Activated naive CD4-positive, alpha-beta T cell treated with anti-CD3 and anti-CD28 coated beads, Interleukin-2, amount 50 U/mL, for 24 hours (primary cell): ENCODE measurements around the gene SCAMP2.
A peak's percentile ranks its signal among the peaks of the same experiment; 100 is the strongest.

Experiments used
- H3K27ac Mint-ChIP-seq: one replicate; pipeline ENCODE4 v1.8.0; 2021; ENCODE audit warnings: mild to moderate bottlenecking, mixed read lengths
- H3K27me3 Mint-ChIP-seq: one replicate; pipeline ENCODE4 v1.8.0; 2021; ENCODE audit warnings: mixed read lengths
- H3K36me3 Mint-ChIP-seq: one replicate; pipeline ENCODE4 v1.8.0; 2021; ENCODE audit warnings: mixed read lengths
- H3K4me1 Mint-ChIP-seq: one replicate; pipeline ENCODE4 v1.8.0; 2021; ENCODE audit warnings: mixed read lengths
- H3K4me3 Mint-ChIP-seq: one replicate; pipeline ENCODE4 v1.8.0; 2021; ENCODE audit warnings: mild to moderate bottlenecking, mixed read lengths
- H3K9me3 Mint-ChIP-seq: one replicate; pipeline ENCODE4 v1.8.0; 2021; ENCODE audit warnings: mixed read lengths

The SCAMP2 gene

DNA sequence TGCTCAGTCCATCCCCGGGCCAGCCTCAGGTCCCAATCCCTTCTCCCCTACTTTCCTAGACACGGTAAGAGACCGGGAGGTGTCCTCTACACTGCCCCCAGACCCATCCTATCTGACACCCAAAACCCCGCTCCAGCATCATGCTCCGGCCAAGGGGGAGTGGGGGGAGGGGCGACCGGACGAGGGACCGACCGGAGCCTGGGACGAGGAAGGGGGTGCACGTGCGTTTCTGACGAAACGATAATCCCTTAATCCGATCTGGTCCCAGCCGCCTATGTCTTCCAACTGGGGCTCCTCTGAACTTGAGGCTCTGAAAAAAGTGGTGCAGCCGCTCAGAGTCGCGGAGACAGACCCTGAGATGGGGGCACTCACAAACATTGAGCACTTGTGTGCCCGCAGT lies 46.2 kb downstream of the SCAMP2 start:
- Mint-ChIP-seq H3K4me3 (no peak overlapping the region), H3K36me3 (no peaks in the 10 kb centered on the region), H3K27me3 (peaks cover 10% of the 10 kb centered on the region), H3K27ac (no peak overlapping the region), H3K4me1 (peaks cover 4% of the 10 kb centered on the region), H3K9me3 (no peaks in the 10 kb centered on the region)

DNA sequence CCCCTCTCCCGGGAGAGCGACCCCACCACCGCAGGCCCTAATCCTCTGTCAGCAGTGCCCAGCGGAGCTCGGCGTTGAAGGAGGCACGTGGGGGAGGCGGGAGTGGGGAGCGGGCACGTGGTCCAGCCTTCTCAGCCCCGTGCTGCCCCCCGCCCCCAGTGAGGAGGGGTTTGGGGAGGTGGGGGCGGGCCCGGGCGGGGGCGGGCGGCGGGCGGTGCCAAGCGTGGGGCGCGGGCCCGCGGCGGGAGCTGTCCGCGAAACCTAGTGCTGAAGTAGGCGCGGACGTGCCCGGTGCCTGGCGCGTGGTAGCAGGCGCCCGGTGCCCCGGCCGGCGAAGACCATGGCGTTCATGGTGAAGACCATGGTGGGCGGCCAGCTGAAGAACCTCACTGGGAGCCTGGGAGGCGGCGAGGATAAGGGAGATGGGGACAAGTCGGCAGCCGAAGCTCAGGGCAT lies 46.8 kb downstream of the SCAMP2 start, which contains the start of gene CPLX3:
Gene CPLX3, plus strand, starts transcription at position 264 of the 456 bp plus-strand sequence. Its CDS starts 77 bp downstream, at position 341.
- H3K27me3 Mint-ChIP-seq = peaks cover 10% of the 10 kb centered on the region
- no peaks in the 10 kb centered on the region for H3K9me3 Mint-ChIP-seq
- H3K4me1 Mint-ChIP-seq = peaks cover 4% of the 10 kb centered on the region
- no peak within 1 kb of the TSS for H3K27ac Mint-ChIP-seq
- H3K36me3 Mint-ChIP-seq = no peaks in the 10 kb centered on the region
- H3K4me3 Mint-ChIP-seq = no peak within 1 kb of the TSS

DNA sequence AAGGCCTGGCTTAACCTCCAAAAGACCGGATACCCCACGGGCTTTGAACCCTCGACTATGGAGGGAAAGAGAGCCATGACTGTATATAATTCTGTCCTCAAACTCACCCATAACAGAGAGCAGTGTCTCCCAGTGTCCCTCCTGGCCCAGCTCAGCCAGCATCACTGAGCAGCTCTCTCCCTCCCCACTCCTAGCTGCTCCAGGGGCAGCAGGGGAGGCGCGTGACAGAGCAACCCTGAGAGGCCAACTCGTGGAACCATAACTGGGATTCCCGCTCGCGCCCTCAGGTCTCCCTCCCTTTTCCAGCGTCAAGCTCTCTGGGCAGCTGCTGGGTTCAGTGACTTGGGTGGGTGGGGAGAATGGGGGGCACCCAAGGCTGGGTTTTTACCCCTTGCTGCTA lies 47.3 kb downstream of the SCAMP2 start:
- H3K4me3 Mint-ChIP-seq = no peak overlapping the region
- no peaks in the 10 kb centered on the region for H3K9me3 Mint-ChIP-seq
- no peaks in the 10 kb centered on the region for H3K36me3 Mint-ChIP-seq
- no peak overlapping the region for H3K27ac Mint-ChIP-seq
- peaks cover 10% of the 10 kb centered on the region for H3K27me3 Mint-ChIP-seq
- H3K4me1 Mint-ChIP-seq = peaks cover 4% of the 10 kb centered on the region

GRCh38 chr15:74824976-74825375 lies 48.2 kb downstream of the SCAMP2 start:
- no peaks in the 10 kb centered on the region for H3K36me3 Mint-ChIP-seq
- H3K4me3 Mint-ChIP-seq = no peak overlapping the region
- peaks cover 10% of the 10 kb centered on the region for H3K27me3 Mint-ChIP-seq
- no peaks in the 10 kb centered on the region for H3K9me3 Mint-ChIP-seq
- peaks cover 4% of the 10 kb centered on the region for H3K4me1 Mint-ChIP-seq
- H3K27ac Mint-ChIP-seq = no peak overlapping the region

GRCh38 chr15:74823324-74823723 lies 49.8 kb downstream of the SCAMP2 start:
- Mint-ChIP-seq H3K27me3 (peaks cover 7% of the 10 kb centered on the region), H3K4me3 (no peak overlapping the region), H3K4me1 (peaks cover 9% of the 10 kb centered on the region), H3K9me3 (no peaks in the 10 kb centered on the region), H3K36me3 (no peaks in the 10 kb centered on the region), H3K27ac (no peak overlapping the region)

GRCh38 chr15:74822233-74822632 lies 50.9 kb downstream of the SCAMP2 start:
- Mint-ChIP-seq H3K36me3 (no peaks in the 10 kb centered on the region), H3K27me3 (peaks cover 2% of the 10 kb centered on the region), H3K9me3 (no peaks in the 10 kb centered on the region), H3K4me1 (peaks cover 9% of the 10 kb centered on the region), H3K27ac (no peak overlapping the region), H3K4me3 (no peak overlapping the region)

DNA sequence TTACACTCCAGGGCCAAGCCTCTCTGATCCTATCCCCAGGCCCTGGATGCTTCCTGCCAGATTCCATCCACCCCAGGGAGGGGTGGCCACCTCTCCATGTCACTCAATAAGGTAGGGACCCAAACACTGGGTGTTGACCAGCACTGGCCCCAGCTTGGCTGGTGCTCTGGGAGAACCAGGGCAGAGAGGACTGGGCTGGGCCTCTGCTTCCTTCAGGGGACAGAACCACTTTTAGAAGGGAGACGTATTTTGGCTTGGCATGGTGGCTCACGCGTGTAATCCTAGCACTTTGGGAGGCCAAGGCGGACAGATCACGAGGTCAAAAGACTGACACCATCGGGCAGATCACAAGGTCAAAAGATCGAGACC lies 51.4 kb downstream of the SCAMP2 start:
- Mint-ChIP-seq H3K4me3 (no peak overlapping the region), H3K4me1 (peaks cover 5% of the 10 kb centered on the region), H3K36me3 (no peaks in the 10 kb centered on the region), H3K27ac (no peak overlapping the region), H3K9me3 (no peaks in the 10 kb centered on the region), H3K27me3 (peaks cover 2% of the 10 kb centered on the region)

DNA sequence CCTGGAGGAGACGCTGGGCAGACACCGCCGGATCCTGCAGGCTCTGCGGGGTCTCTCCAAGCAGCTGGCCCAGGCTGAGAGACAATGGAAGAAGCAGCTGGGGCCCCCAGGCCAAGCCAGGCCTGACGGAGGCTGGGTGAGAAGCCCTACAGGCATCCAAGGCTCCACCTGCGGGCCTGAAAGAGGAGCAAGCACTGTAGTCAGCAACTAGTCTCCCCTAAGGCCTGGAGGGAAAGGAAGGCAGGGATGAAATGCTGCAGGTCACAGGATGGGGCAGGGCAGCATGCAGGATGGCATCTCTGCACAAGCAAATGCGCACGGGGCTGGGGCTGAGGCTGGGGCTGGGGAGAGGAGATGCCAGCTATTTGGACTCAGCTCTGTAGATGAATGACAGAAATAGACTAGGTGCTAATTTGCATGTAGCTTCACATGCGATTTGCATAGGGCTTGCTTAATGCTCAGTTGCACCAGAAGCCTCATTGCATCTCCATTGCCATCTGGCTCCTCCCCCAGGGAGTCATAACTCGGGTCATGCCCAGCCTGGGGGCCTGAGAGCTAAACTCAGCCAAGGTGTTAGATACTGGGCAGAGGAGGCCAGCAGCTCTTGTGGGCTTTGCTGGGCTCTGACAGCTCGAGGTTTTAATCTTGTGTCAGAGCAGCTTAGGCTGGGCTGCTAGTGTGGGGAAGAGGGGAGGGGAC lies 51.9 kb downstream of the SCAMP2 start:
- peaks cover 2% of the 10 kb centered on the region for H3K27me3 Mint-ChIP-seq
- no peaks in the 10 kb centered on the region for H3K9me3 Mint-ChIP-seq
- H3K36me3 Mint-ChIP-seq = no peaks in the 10 kb centered on the region
- peaks cover 5% of the 10 kb centered on the region for H3K4me1 Mint-ChIP-seq
- H3K27ac Mint-ChIP-seq = no peak overlapping the region
- no peak overlapping the region for H3K4me3 Mint-ChIP-seq

DNA sequence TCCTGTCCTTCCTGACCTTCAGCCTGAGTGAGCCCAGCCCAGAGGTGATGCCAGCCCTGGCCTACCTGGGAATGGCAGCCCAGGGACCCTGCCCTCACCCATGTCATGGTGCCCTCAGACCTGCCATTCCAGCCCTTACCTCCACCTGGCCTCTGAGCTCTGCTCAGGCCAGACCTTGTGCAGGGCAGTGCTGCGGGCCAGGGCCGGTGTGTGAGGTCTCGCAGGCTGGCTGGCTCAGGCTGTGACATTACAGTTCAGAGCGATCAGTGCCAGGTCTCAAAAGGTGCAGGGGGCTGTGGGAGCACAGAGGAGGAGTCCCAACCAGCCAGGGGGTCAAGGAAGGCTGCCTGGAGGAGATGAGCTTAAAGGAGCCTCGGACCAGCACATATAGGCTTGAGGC lies 53.1 kb downstream of the SCAMP2 start:
- Mint-ChIP-seq H3K27ac (no peak overlapping the region), H3K9me3 (no peaks in the 10 kb centered on the region), H3K36me3 (no peaks in the 10 kb centered on the region), H3K27me3 (no peaks in the 10 kb centered on the region), H3K4me1 (peaks cover 5% of the 10 kb centered on the region), H3K4me3 (no peak overlapping the region)

GRCh38 chr15:74817370-74817737 lies 55.8 kb downstream of the SCAMP2 start:
- H3K36me3 Mint-ChIP-seq = no peaks in the 10 kb centered on the region
- H3K27me3 Mint-ChIP-seq = no peaks in the 10 kb centered on the region
- H3K27ac Mint-ChIP-seq = no peak overlapping the region
- H3K4me3 Mint-ChIP-seq = no peak overlapping the region
- H3K9me3 Mint-ChIP-seq = no peaks in the 10 kb centered on the region
- peaks cover 5% of the 10 kb centered on the region for H3K4me1 Mint-ChIP-seq

- H3K4me1 Mint-ChIP-seq = peaks cover 5% of the 10 kb centered on the region
- H3K9me3 Mint-ChIP-seq = no peaks in the 10 kb centered on the region
- H3K27me3 Mint-ChIP-seq = no peaks in the 10 kb centered on the region
- no peak overlapping the region for H3K4me3 Mint-ChIP-seq
- no peak overlapping the region for H3K27ac Mint-ChIP-seq
- no peaks in the 10 kb centered on the region for H3K36me3 Mint-ChIP-seq
Measured at GRCh38 chr15:74816624-74817369, 56.4 kb downstream of the SCAMP2 start.

DNA sequence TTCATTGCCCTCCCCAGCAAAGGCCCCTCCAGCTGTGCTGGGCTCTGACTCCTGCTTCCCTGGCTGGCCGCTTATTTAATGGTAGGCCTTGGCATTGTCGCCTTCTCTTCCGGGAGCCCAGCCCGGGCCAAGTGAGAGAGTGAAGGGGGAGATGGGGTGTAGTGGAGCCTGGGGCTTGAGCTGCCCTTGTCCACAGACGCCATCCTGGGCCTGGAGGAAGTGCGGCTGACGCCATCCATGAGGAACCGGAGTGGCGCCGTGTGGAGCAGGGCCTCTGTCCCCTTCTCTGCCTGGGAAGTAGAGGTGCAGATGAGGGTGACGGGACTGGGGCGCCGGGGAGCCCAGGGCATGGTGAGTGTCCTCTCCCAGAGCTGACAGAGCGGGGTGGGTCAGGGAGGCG lies 57.2 kb downstream of the SCAMP2 start:
- Mint-ChIP-seq H3K27me3 (no peaks in the 10 kb centered on the region), H3K9me3 (no peaks in the 10 kb centered on the region), H3K27ac (no peak overlapping the region), H3K36me3 (no peaks in the 10 kb centered on the region), H3K4me1 (peaks cover 5% of the 10 kb centered on the region), H3K4me3 (no peak overlapping the region)

- Mint-ChIP-seq H3K36me3 (no peaks in the 10 kb centered on the region), H3K4me1 (peaks cover 5% of the 10 kb centered on the region), H3K27ac (no peak overlapping the region), H3K27me3 (no peaks in the 10 kb centered on the region), H3K9me3 (no peaks in the 10 kb centered on the region), H3K4me3 (no peak overlapping the region)
Measured at GRCh38 chr15:74815121-74815934, 57.8 kb downstream of the SCAMP2 start.

- no peaks in the 10 kb centered on the region for H3K36me3 Mint-ChIP-seq
- no peaks in the 10 kb centered on the region for H3K9me3 Mint-ChIP-seq
- H3K27ac Mint-ChIP-seq = peak within 1 kb of the TSS; percentile 52
- H3K4me1 Mint-ChIP-seq = peaks cover 17% of the 10 kb centered on the region
- H3K27me3 Mint-ChIP-seq = no peaks in the 10 kb centered on the region
- no peak within 1 kb of the TSS for H3K4me3 Mint-ChIP-seq
Measured at GRCh38 chr15:74812533-74812932, 60.6 kb downstream of the SCAMP2 start, which contains the start of gene LMAN1L. Gene LMAN1L (plus strand): TSS chr15:74812835. CDS start chr15:74812855, 20 bp downstream.

GRCh38 chr15:74809956-74810355 lies 63.2 kb downstream of the SCAMP2 start:
- Mint-ChIP-seq H3K4me3 (no peak overlapping the region), H3K9me3 (no peaks in the 10 kb centered on the region), H3K4me1 (peaks cover 28% of the 10 kb centered on the region), H3K36me3 (no peaks in the 10 kb centered on the region), H3K27me3 (no peaks in the 10 kb centered on the region), H3K27ac (no peak overlapping the region)

DNA sequence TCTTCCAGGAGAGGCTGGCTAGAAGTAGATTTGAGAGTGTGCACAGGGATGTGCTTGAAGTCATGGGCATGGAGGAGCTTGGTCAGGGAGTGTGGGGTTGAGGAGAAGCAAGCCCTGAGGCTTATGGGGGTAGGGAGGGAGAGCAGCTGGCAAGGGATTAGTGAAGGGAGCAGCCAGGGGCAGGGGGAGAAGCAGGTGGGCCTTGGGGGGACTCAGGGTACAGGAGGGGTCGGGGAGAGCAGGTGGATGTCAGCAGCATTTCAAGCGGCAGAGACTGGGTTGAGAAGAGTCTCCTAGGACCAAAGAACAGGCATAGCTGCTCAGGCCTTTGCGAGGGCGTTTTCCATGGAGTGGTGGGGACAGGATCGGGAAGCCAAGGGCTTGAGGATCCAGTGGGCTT lies 63.9 kb downstream of the SCAMP2 start:
- no peaks in the 10 kb centered on the region for H3K36me3 Mint-ChIP-seq
- peaks cover 28% of the 10 kb centered on the region for H3K4me1 Mint-ChIP-seq
- H3K9me3 Mint-ChIP-seq = no peaks in the 10 kb centered on the region
- H3K4me3 Mint-ChIP-seq = no peak overlapping the region
- H3K27ac Mint-ChIP-seq = peak overlapping the region; percentile 76
- no peaks in the 10 kb centered on the region for H3K27me3 Mint-ChIP-seq
